22Rv1 (cell line): Measurements from ENCODE around the gene ZNF438.
A peak's percentile ranks its signal among the peaks of the same experiment; 100 is the strongest.

Experiments used
- H3K27ac ChIP-seq: fragments of 450-650 bp; 2 replicates; pipeline ENCODE4 v1.5.1; 2017
- CTCF ChIP-seq: fragments of 450-650 bp; IDR thresholded peaks from 2 replicates; pipeline ENCODE4 v1.5.1; 2017; ENCODE audit warnings: mild to moderate bottlenecking
- ZFX ChIP-seq: fragments of 450-650 bp; IDR thresholded peaks from 2 replicates; pipeline ENCODE4 v1.6.1; 2017; ENCODE audit warnings: antibody characterized with exemption, borderline replicate concordance

ZNF438 gene

GRCh38 chr10:31005895-31006294 is 25.8 kb downstream of the ZNF438 start:
- no peak overlapping the region for H3K27ac ChIP-seq
- TF ChIP-seq CTCF (no peak), ZFX (no peak)

- no peak overlapping the region for H3K27ac ChIP-seq
- TF ChIP-seq ZFX, result no peak
- TF ChIP-seq CTCF, result no peak
These were observed 27.0 kb downstream of the ZNF438 start for GRCh38 chr10:31004611-31005193.

- H3K27ac ChIP-seq, result peak overlapping the region; percentile 74
- TF ChIP-seq ZFX (no peak), CTCF (no peak)
These were observed 29.9 kb downstream of the ZNF438 start for GRCh38 chr10:31001740-31002139.

GRCh38 chr10:31000867-31001266 is 30.8 kb downstream of the ZNF438 start:
- H3K27ac ChIP-seq, result peak overlapping the region; percentile 74
- TF ChIP-seq CTCF, result no peak
- TF ChIP-seq ZFX, result no peak

GRCh38 chr10:31000071-31000782 is 31.4 kb downstream of the ZNF438 start:
- H3K27ac ChIP-seq, result no peak overlapping the region
- TF ChIP-seq ZFX (no peak), CTCF (no peak)

GRCh38 chr10:30999070-30999712 is 32.5 kb downstream of the ZNF438 start:
- no peak overlapping the region for H3K27ac ChIP-seq
- TF ChIP-seq CTCF, result no peak

- TF ChIP-seq ZFX (no peak), CTCF (no peak)
- H3K27ac ChIP-seq, result no peak overlapping the region
These were observed 34.0 kb downstream of the ZNF438 start for GRCh38 chr10:30997536-30998235.
